ENCODE data around the gene UBC.
"Not testable (repeated sequence)": the region's sequence is repeated elsewhere in the genome, so short reads cannot be mapped to it uniquely, and the experiment has no call there.

UBC gene

GRCh38 chr12:124929649-124930419 is 15.4 kb upstream of the UBC start:
- DNase-seq: no peak

GRCh38 chr12:124928912-124929530 is 14.6 kb upstream of the UBC start:
- DNase-seq: no peak

- no peak for DNase-seq
These were observed 13.9 kb upstream of the UBC start for GRCh38 chr12:124928095-124928911.

- no peak for DNase-seq
These were observed 13.0 kb upstream of the UBC start for GRCh38 chr12:124927201-124928094.

GRCh38 chr12:124925782-124926181 is 11.3 kb upstream of the UBC start:
- DNase-seq: not testable (repeated sequence)

GRCh38 chr12:124925117-124925516 is 10.7 kb upstream of the UBC start:
- DNase-seq: no peak

- no peak for DNase-seq
These were observed 9.7 kb upstream of the UBC start for GRCh38 chr12:124923905-124924734.

GRCh38 chr12:124921200-124922031 is 7.0 kb upstream of the UBC start:
- DNase-seq: no peak

- no peak for DNase-seq
These were observed 6.0 kb upstream of the UBC start for GRCh38 chr12:124920353-124920935.

GRCh38 chr12:124919521-124920352 is 5.3 kb upstream of the UBC start:
- DNase-seq: no peak

GRCh38 chr12:124918622-124918988 is 4.2 kb upstream of the UBC start:
- not testable (repeated sequence) for DNase-seq

- no peak for DNase-seq
These were observed 3.6 kb upstream of the UBC start for GRCh38 chr12:124917841-124918621.

- no peak for DNase-seq
These were observed 2.8 kb upstream of the UBC start for GRCh38 chr12:124917135-124917840.

- no peak for DNase-seq
These were observed 2.1 kb upstream of the UBC start for GRCh38 chr12:124916374-124917134.

- DNase-seq: no peak
These were observed 1.1 kb upstream of the UBC start for GRCh38 chr12:124915239-124916236.
